Measurements from ENCODE around the gene CEBPB.

- TF ChIP-seq CTCF (IDR thresholded peaks at IDR 0.05; ENCODE audit: low read depth, low read length, poor library complexity, severe bottlenecking), result peak; percentile 93
- no peak for TF ChIP-seq EZH2phosphoT487 (IDR thresholded peaks at IDR 0.05; ENCODE audit: borderline replicate concordance, low read length)
These were observed 21.3 kb upstream of the CEBPB start for GRCh38 chr20:50169329-50169823.
